Fibroblast of upper back skin (primary cell): ENCODE results near the gene LBX2.

Experiments
- DNase-seq: peaks from one replicate; pipeline ENCODE4 v3.0.0-alpha.2; 2013

Gene LBX2

GRCh38 chr2:74450570-74451190, 48.7 kb downstream of the LBX2 start:
- DNase-seq, result no peak

- no peak for DNase-seq
Observed at GRCh38 chr2:74448771-74449170, 50.6 kb downstream of the LBX2 start.
